NCI-H1417 treated with DMSO at 0.1 percent for 48 hours (cell line): ENCODE data around the gene ATP6V1G2.
A peak's percentile ranks its signal among the peaks of the same experiment; 100 is the strongest.
"Not testable (repeated sequence)": the region's sequence is repeated elsewhere in the genome, so short reads cannot be mapped to it uniquely, and the experiment has no call there.

Experiments
- DNase-seq: peaks from one replicate; lab custom pipeline; 2025; lab: John Stamatoyannopoulos, UW

ATP6V1G2 gene

GRCh38 chr6:31546339-31546957 is at the start of gene ATP6V1G2:
Gene ATP6V1G2 (minus strand): TSS chr6:31546608. CDS start chr6:31546559, 49 bp downstream.
- DNase-seq: peak; percentile 42

GRCh38 chr6:31592396-31592771 is 46.0 kb upstream of the ATP6V1G2 start:
- DNase-seq: no peak

GRCh38 chr6:31590691-31591090 is 44.3 kb upstream of the ATP6V1G2 start:
- not testable (repeated sequence) for DNase-seq

GRCh38 chr6:31588871-31589650 is 42.7 kb upstream of the ATP6V1G2 start:
- no peak for DNase-seq

GRCh38 chr6:31587791-31588777 is 41.7 kb upstream of the ATP6V1G2 start:
- no peak for DNase-seq

GRCh38 chr6:31586599-31587281 is 40.3 kb upstream of the ATP6V1G2 start:
- DNase-seq: no peak

GRCh38 chr6:31586008-31586407 is 39.6 kb upstream of the ATP6V1G2 start, which contains the start of gene LST1:
Gene LST1 (plus strand): TSS chr6:31586277. CDS start chr6:31587300, 1,023 bp downstream.
- no peak for DNase-seq

- no peak for DNase-seq
Observed at GRCh38 chr6:31585491-31585890, 39.1 kb upstream of the ATP6V1G2 start.

- no peak for DNase-seq
Observed at GRCh38 chr6:31582230-31582643, 35.8 kb upstream of the ATP6V1G2 start, which contains the start of gene LTB. Gene LTB (minus strand): TSS chr6:31582424. CDS start chr6:31582417, 7 bp downstream.

GRCh38 chr6:31581434-31582229 is 35.2 kb upstream of the ATP6V1G2 start:
- no peak for DNase-seq

GRCh38 chr6:31580807-31581433 is 34.5 kb upstream of the ATP6V1G2 start:
- no peak for DNase-seq

GRCh38 chr6:31580438-31580740 is 34.0 kb upstream of the ATP6V1G2 start:
- DNase-seq: no peak

- no peak for DNase-seq
Observed at GRCh38 chr6:31579546-31580437, 33.4 kb upstream of the ATP6V1G2 start.

- no peak for DNase-seq
Observed at GRCh38 chr6:31579119-31579505, 32.7 kb upstream of the ATP6V1G2 start.

- no peak for DNase-seq
Observed at GRCh38 chr6:31578184-31579118, 32.0 kb upstream of the ATP6V1G2 start.

GRCh38 chr6:31577579-31577966 is 31.2 kb upstream of the ATP6V1G2 start:
- no peak for DNase-seq

GRCh38 chr6:31576897-31577578 is 30.6 kb upstream of the ATP6V1G2 start:
- DNase-seq: no peak
